HepG2 (cell line): ENCODE measurements around the gene KLK7.

Experiments used
- CBX2 ChIP-seq, 2 experiments: fragments of 200-600 bp in 1 of 2; sonication (generic); formaldehyde crosslinking in 1 of 2; IDR thresholded peaks; 2 replicates each; pipeline versions ENCODE4 v1.7.0 to v1.8.1; 2018 to 2022; ENCODE audit warnings: low read depth in 2 of 2, low read length in 1 of 2, mild to moderate bottlenecking in 1 of 2, missing genetic modification reagents in 1 of 2
- CEBPG ChIP-seq: IDR thresholded peaks from 2 replicates; pipeline ENCODE4 v1.6.1; 2016
- CSRNP2 ChIP-seq: sonication (generic); formaldehyde crosslinking; conservative IDR thresholded peaks from 2 replicates; pipeline ENCODE4 v1.8.0; 2022; ENCODE audit warnings: low read depth, missing genetic modification reagents
- CTCF ChIP-seq: sonication (generic); formaldehyde crosslinking; IDR thresholded peaks from 2 replicates; pipeline ENCODE4 v1.5.0; 2020; ENCODE audit warnings: mild to moderate bottlenecking, missing genetic modification reagents, moderate library complexity
- E2F1 ChIP-seq: sonication (generic); formaldehyde crosslinking; IDR thresholded peaks from 2 replicates; pipeline ENCODE4 v1.5.0; 2020; ENCODE audit warnings: missing genetic modification reagents
- POLR2AphosphoS5 ChIP-seq: IDR thresholded peaks from 2 replicates; pipeline ENCODE4 v1.6.1; 2012; ENCODE audit warnings: low read depth, low read length
- PTBP1 ChIP-seq: fragments of 200-400 bp; formaldehyde crosslinking; IDR thresholded peaks from 2 replicates; pipeline ENCODE4 v1.6.1; 2018; ENCODE audit warnings: low read length, low read depth; ENCODE audit not compliant: poor library complexity, severe bottlenecking
- SMARCC2 ChIP-seq: fragments of 450-650 bp; IDR thresholded peaks from 2 replicates; pipeline ENCODE4 v1.6.1; 2017; ENCODE audit warnings: antibody characterized with exemption, mild to moderate bottlenecking
- ZNF431 ChIP-seq: sonication (generic); formaldehyde crosslinking; IDR thresholded peaks from 2 replicates; pipeline ENCODE4 v1.9.0; 2022; ENCODE audit warnings: missing genetic modification reagents, low read depth, mild to moderate bottlenecking, borderline replicate concordance

GRCh38 chr19:51023946-51024345 is 40.2 kb upstream of the KLK7 start:
- no peak for TF ChIP-seq E2F1 (CRISPR knock-in tag)
- TF ChIP-seq CEBPG (CRISPR knock-in tag): no peak
- TF ChIP-seq SMARCC2: no peak
- TF ChIP-seq CBX2 (IDR thresholded peaks at IDR 0.05; ENCODE audit: low read depth, low read length): no peak
- TF ChIP-seq CBX2 (CRISPR knock-in tag; IDR thresholded peaks at IDR 0.05; ENCODE audit: low read depth): no peak
- TF ChIP-seq POLR2AphosphoS5: no peak
- TF ChIP-seq PTBP1: no peak
- no peak for TF ChIP-seq CTCF (CRISPR knock-in tag)
- TF ChIP-seq CSRNP2: no peak
- TF ChIP-seq ZNF431 (CRISPR knock-in tag): no peak
